HepG2 (cell line): ENCODE measurements around the gene MOV10L1. TPM values are rescaled to one million over a fixed set of nuclear protein-coding genes. Genes with fewer than 3 reads are reported as not detected.
A peak's percentile ranks its signal among the peaks of the same experiment; 100 is the strongest.

Experiments used
- ATAC-seq: fragments of 200-7000 bp; cut with Tn5 transposase; 3 replicates; pipeline ENCODE4 v1.9.1; 2020; ENCODE audit warnings: mild to moderate bottlenecking, moderate library complexity
- BruUV-seq: library from RNA; stranded (reverse); fragments of 400-500 nt; replicated peaks from 2 replicates; lab custom pipeline; 2021; lab: Mats Ljungman, UMichigan
- CTCF ChIA-PET: fragments of 300-600 bp; formaldehyde crosslinking; extraction: SDS; loops from one replicate; lab custom pipeline; 2021; ENCODE audit warnings: low total read pairs, inconsistent platforms, low intra/inter-chr PET ratio; lab: Yijun Ruan, JAX
- POLR2A ChIA-PET: fragments of 350-600 bp; sonication (Branson Sonifier 250); formaldehyde crosslinking; loops from one replicate; lab custom pipeline; 2020; ENCODE audit warnings: antibody characterized with exemption, inconsistent platforms; lab: Yijun Ruan, JAX
- DNase-seq: peaks from one replicate; pipeline ENCODE4 v3.0.0-alpha.2; 2015; ENCODE audit warnings: low spot score
- FAIRE-seq: peaks from 3 replicates; lab custom pipeline; 2011; peaks lifted over from hg19 to GRCh38; lab: Jason Lieb, UNC
- H2AFZ ChIP-seq: one replicate; pipeline ENCODE4 v1.6.1; 2011; ENCODE audit warnings: low read length, inconsistent platforms
- H3K27ac ChIP-seq: fragments of 300-600 bp; 3 replicates; pipeline ENCODE4 v1.8.0; 2011; ENCODE audit warnings: mixed run types, mild to moderate bottlenecking, mixed read lengths, low read length, inconsistent platforms; ENCODE audit not compliant: insufficient read depth; ENCODE audit errors: extremely low read length
- H3K27me3 ChIP-seq, 2 experiments: fragments of 200-600 bp in 1 of 2; 2 replicates in 1 of 2; 3 replicates in 1 of 2; pipeline versions ENCODE4 v1.6.0 to v1.8.0; 2011; ENCODE audit warnings: low read length in 2 of 2, mild to moderate bottlenecking in 2 of 2, moderate library complexity in 2 of 2, inconsistent platforms in 1 of 2; ENCODE audit not compliant: insufficient read depth in 2 of 2, control insufficient read depth in 1 of 2
- H3K36me3 ChIP-seq, 2 experiments: fragments of 200-600 bp in 1 of 2; replicated peaks in 1 of 2; 2 replicates in 1 of 2; 3 replicates in 1 of 2; pipeline versions ENCODE4 v1.5.1 to v1.8.0; 2011; ENCODE audit warnings: low read length in 2 of 2, inconsistent platforms in 1 of 2; ENCODE audit not compliant: insufficient read depth in 2 of 2, control insufficient read depth in 1 of 2
- H3K4me1 ChIP-seq: 2 replicates; pipeline ENCODE4 v1.5.1; 2012; ENCODE audit warnings: low read length, inconsistent platforms; ENCODE audit not compliant: insufficient read depth
- H3K4me2 ChIP-seq: 2 replicates; pipeline ENCODE4 v1.6.0; 2011; ENCODE audit warnings: low read depth, low read length, inconsistent platforms
- H3K4me3 ChIP-seq, 3 experiments: fragments of 200-600 bp in 1 of 3; sonication (generic), shearing (Covaris generic) in 1 of 3; replicated peaks in 1 of 3; 2 replicates each; pipeline ENCODE4 v1.5.1; 2011 to 2016; ENCODE audit warnings: low read length in 3 of 3, inconsistent platforms in 2 of 3, low read depth in 2 of 3, mild to moderate bottlenecking in 2 of 3, control low read depth in 1 of 3, mixed read lengths in 1 of 3; ENCODE audit not compliant: insufficient read depth in 1 of 3
- H3K79me2 ChIP-seq: one replicate; pipeline ENCODE4 v1.6.1; 2011; ENCODE audit warnings: low read length, inconsistent platforms; ENCODE audit not compliant: insufficient read depth
- H3K9ac ChIP-seq: 2 replicates; pipeline ENCODE4 v1.6.0; 2011; ENCODE audit warnings: mild to moderate bottlenecking, low read depth, low read length, inconsistent platforms; ENCODE audit not compliant: insufficient read depth
- H3K9me3 ChIP-seq: 2 replicates; pipeline ENCODE4 v1.5.1; 2012; ENCODE audit warnings: mild to moderate bottlenecking, low read length
- H4K20me1 ChIP-seq: 2 replicates; pipeline ENCODE4 v1.6.0; 2011; ENCODE audit warnings: inconsistent platforms, mild to moderate bottlenecking, low read length, moderate library complexity; ENCODE audit not compliant: insufficient read depth
- ATF5 ChIP-seq: sonication (generic); formaldehyde crosslinking; IDR thresholded peaks from 2 replicates; pipeline ENCODE4 v1.4.0; 2020; ENCODE audit warnings: mild to moderate bottlenecking, low read depth, missing genetic modification reagents
- CC2D1A ChIP-seq: sonication (generic); formaldehyde crosslinking; IDR thresholded peaks from 2 replicates; pipeline ENCODE4 v1.8.1; 2023; ENCODE audit warnings: mild to moderate bottlenecking, missing genetic modification reagents
- CREB1 ChIP-seq, 2 experiments: fragments of 450-650 bp in 1 of 2; IDR thresholded peaks; 2 replicates each; pipeline ENCODE4 v1.6.1; 2016 to 2017; ENCODE audit warnings: control low read depth in 1 of 2, mild to moderate bottlenecking in 1 of 2, missing compliant biosample characterization in 1 of 2, missing genetic modification characterization in 1 of 2
- GATA4 ChIP-seq: sonication (generic); IDR thresholded peaks from 2 replicates; pipeline ENCODE4 v1.6.1; 2016; ENCODE audit warnings: antibody characterized with exemption, low read depth, borderline replicate concordance
- HBP1 ChIP-seq: IDR thresholded peaks from 2 replicates; pipeline ENCODE4 v1.6.1; 2016; ENCODE audit warnings: low read depth, control low read depth
- HIVEP1 ChIP-seq: sonication (generic); formaldehyde crosslinking; IDR thresholded peaks from 2 replicates; pipeline ENCODE4 v1.4.0; 2020; ENCODE audit warnings: mild to moderate bottlenecking, missing genetic modification reagents
- MLX ChIP-seq: IDR thresholded peaks from 2 replicates; pipeline ENCODE4 v1.6.1; 2016
- MTA3 ChIP-seq: sonication (generic); formaldehyde crosslinking; IDR thresholded peaks from 2 replicates; pipeline ENCODE4 v1.4.0; 2020; ENCODE audit warnings: missing genetic modification reagents
- ZBTB2 ChIP-seq: sonication (generic); formaldehyde crosslinking; IDR thresholded peaks from 2 replicates; pipeline ENCODE4 v1.8.0; 2022; ENCODE audit warnings: low read depth, missing genetic modification reagents
- ZFP37 ChIP-seq: sonication (generic); formaldehyde crosslinking; IDR thresholded peaks from 2 replicates; pipeline ENCODE4 v1.4.0; 2020; ENCODE audit warnings: missing genetic modification reagents, borderline replicate concordance
- ZNF281 ChIP-seq: sonication (generic); formaldehyde crosslinking; IDR thresholded peaks from 2 replicates; pipeline ENCODE4 v1.4.0; 2020; ENCODE audit warnings: missing genetic modification reagents, borderline replicate concordance
- ZNF740 ChIP-seq: sonication (generic); formaldehyde crosslinking; IDR thresholded peaks from 2 replicates; pipeline ENCODE4 v1.4.0; 2020; ENCODE audit warnings: missing genetic modification reagents
- WGBS: methylation state at CpG from one replicate; pipeline ENCODE4 v1.1.6; 2017; ENCODE audit warnings: low lambda C conversion rate; 5-methylcytosine and 5-hydroxymethylcytosine counted together
- in situ Hi-C: cut with HindIII; loops from 2 replicates; pipeline ENCODE4 v1.10.0; 2017; ENCODE audit warnings: low pct_unique_long_range_greater_than_20kb; ENCODE audit not compliant: extremely low pct_ligation_motif_present
- intact Hi-C: fragments of 100-400 bp; cut with micrococcal nuclease; formaldehyde crosslinking; loops from one replicate; pipeline ENCODE4 v1.10.0; 2022; ENCODE audit not compliant: unreplicated experiment
- polyA plus RNA-seq, 8 experiments: library from polyadenylated mRNA; depleted of rRNA in 3 of 8; stranded (reverse) in 7 of 8; unstranded in 1 of 8; fragments of >200 nt; fragmentation: Illumina TruSeq in 4 of 8; extraction: Trizol in 4 of 8; gene quantifications; 2 replicates each; pipeline versions ENCODE4 v1.2.1 to v1.2.3, GENCODE V29; 2011 to 2016; ENCODE audit warnings: low read depth in 4 of 8, missing spikeins in 1 of 8, mixed read lengths in 1 of 8; ENCODE audit not compliant: insufficient read depth in 1 of 8
- total RNA-seq, 5 experiments: library from RNA; depleted of rRNA; stranded (reverse); fragments of >200 nt; fragmentation: Illumina TruSeq; extraction: Trizol; gene quantifications; 2 replicates each; pipeline ENCODE4 v1.2.3, GENCODE V29; 2016; ENCODE audit warnings: low read depth in 1 of 5

The MOV10L1 gene
- total and polyA plus RNA-seq, 2 of the 13 experiments (the other 11 are each of a cell fraction or from before 2014, with no cell fraction given): 0.11 to 0.12 TPM

- Histone ChIP-seq H4K20me1 (no peaks in the 10 kb centered on the region), H2AFZ (no peak overlapping the region), H3K79me2 (no peaks in the 10 kb centered on the region), H3K36me3 (no peaks in the 10 kb centered on the region), H3K27me3 (peaks cover 4 to 37% of the 10 kb centered on the region in 2 experiments), H3K9ac (no peak overlapping the region), H3K4me1 (no peaks in the 10 kb centered on the region), H3K9me3 (no peaks in the 10 kb centered on the region), H3K27ac (no peak overlapping the region), H3K4me2 (no peak overlapping the region), H3K4me3 (no peak overlapping the region)
- 48% methylated on average over 14 of the region's 19 CpGs for WGBS
- DNase-seq: no peak
- ChIA-PET CTCF (no interaction called here), POLR2A (no interaction called here)
- in situ Hi-C loops: no loop called here
- no peak for FAIRE-seq
- ATAC-seq: 0 out of 3 replicates have a peak, but pooled peaks have one; percentile 11
- intact Hi-C loops: no loop called here
- no TSS peak for BruUV-seq
- TF ChIP-seq ATF5 (CRISPR knock-in tag) (no peak), HIVEP1 (CRISPR knock-in tag) (no peak), ZNF740 (CRISPR knock-in tag) (no peak), GATA4 (no peak), CREB1 (IDR thresholded peaks at IDR 0.05) (no peak), CREB1 (CRISPR knock-in tag; IDR thresholded peaks at IDR 0.05) (no peak), HBP1 (no peak), CC2D1A (CRISPR knock-in tag) (no peak), MLX (no peak), ZNF281 (CRISPR knock-in tag) (no peak), ZBTB2 (no peak), MTA3 (CRISPR knock-in tag) (no peak), ZFP37 (no peak)
Measured at GRCh38 chr22:50062509-50063135, 27.2 kb upstream of the MOV10L1 start.
